PC-9 (cell line): Measurements from ENCODE around the gene TBL1XR1.

Experiments used
- EZH2 ChIP-seq: fragments of 200-600 bp; sonication (generic); IDR thresholded peaks from 2 replicates; pipeline ENCODE4 v1.8.0; 2017; ENCODE audit warnings: antibody characterized with exemption, low read depth
- TF ChIP-seq, protein P1 (sequence below): fragments of 200-600 bp; sonication (generic); conservative IDR thresholded peaks from 2 replicates; pipeline ENCODE4 v1.6.1; 2017; ENCODE audit warnings: mixed run types, antibody characterized with exemption, mild to moderate bottlenecking, moderate library complexity

DNA sequence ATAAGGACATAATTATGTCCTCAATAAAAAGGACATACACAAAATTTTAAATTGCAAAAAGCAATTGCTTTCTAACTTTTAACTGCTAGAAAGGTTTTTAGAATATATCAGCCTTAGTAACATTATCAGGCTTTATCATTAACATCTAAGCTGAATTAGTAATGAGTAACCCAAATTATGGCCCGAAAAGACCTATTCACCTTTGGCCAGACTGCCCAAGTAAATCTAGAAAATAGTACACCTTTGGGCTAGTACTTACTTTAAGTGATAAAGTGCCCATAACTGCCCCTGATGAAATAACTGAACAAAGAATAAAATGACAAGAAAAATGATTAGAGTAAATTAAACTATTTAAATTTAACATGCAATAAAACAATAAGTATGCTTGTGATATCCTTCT lies 117.2 kb downstream of the TBL1XR1 start:
- TF ChIP-seq, protein P1, sequence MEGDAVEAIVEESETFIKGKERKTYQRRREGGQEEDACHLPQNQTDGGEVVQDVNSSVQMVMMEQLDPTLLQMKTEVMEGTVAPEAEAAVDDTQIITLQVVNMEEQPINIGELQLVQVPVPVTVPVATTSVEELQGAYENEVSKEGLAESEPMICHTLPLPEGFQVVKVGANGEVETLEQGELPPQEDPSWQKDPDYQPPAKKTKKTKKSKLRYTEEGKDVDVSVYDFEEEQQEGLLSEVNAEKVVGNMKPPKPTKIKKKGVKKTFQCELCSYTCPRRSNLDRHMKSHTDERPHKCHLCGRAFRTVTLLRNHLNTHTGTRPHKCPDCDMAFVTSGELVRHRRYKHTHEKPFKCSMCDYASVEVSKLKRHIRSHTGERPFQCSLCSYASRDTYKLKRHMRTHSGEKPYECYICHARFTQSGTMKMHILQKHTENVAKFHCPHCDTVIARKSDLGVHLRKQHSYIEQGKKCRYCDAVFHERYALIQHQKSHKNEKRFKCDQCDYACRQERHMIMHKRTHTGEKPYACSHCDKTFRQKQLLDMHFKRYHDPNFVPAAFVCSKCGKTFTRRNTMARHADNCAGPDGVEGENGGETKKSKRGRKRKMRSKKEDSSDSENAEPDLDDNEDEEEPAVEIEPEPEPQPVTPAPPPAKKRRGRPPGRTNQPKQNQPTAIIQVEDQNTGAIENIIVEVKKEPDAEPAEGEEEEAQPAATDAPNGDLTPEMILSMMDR: no peak
- TF ChIP-seq EZH2: no peak
